ENCODE data around the gene MAZ. TPM values are rescaled to one million over a fixed set of nuclear protein-coding genes. Genes with fewer than 3 reads are reported as not detected.
A peak's percentile ranks its signal among the peaks of the same experiment; 100 is the strongest.

The MAZ gene
- total RNA-seq, 4 donors from 2014 or later: 68.7 to 145 (median 96.4) TPM

DNA sequence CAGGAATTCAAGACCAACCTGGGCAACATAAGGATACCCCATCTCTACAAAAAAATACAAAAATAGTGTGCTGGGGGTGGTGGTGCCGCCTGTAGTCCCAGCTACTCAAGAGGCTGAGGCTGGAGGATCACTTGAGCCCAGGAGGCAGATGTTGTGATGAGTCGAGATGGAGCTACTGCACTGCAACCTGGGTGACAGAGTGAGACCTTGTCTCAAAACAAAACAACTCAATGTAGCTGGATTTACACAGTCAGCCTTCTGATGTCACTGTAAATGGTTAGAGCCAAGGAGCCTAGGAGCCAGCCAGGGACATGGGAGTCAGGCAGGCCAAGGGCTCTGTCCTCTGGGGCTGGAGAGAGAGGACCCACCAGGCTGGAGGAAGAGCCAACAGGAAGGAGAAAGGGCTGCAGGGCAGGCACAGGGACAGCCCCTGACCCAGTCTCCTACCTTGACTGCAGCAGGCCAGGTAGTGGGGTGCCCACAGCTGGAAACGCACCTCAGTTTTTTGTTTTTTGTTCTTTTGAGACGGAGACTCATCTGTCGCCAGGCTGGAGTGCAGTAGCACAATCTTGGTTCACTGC is 48.3 kb downstream of the MAZ start:
- no peaks in the 10 kb centered on the region for H3K9me3 ChIP-seq
- DNase-seq: no peak
- H3K27ac ChIP-seq: no peak overlapping the region
- in situ Hi-C loops (cut with MboI; ENCODE audit: low sequenced_read_pairs in 4 of 4): no loop called here
- TF ChIP-seq POLR2A (IDR thresholded peaks at IDR 0.05): no peak
- TF ChIP-seq, protein P1, sequence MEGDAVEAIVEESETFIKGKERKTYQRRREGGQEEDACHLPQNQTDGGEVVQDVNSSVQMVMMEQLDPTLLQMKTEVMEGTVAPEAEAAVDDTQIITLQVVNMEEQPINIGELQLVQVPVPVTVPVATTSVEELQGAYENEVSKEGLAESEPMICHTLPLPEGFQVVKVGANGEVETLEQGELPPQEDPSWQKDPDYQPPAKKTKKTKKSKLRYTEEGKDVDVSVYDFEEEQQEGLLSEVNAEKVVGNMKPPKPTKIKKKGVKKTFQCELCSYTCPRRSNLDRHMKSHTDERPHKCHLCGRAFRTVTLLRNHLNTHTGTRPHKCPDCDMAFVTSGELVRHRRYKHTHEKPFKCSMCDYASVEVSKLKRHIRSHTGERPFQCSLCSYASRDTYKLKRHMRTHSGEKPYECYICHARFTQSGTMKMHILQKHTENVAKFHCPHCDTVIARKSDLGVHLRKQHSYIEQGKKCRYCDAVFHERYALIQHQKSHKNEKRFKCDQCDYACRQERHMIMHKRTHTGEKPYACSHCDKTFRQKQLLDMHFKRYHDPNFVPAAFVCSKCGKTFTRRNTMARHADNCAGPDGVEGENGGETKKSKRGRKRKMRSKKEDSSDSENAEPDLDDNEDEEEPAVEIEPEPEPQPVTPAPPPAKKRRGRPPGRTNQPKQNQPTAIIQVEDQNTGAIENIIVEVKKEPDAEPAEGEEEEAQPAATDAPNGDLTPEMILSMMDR (IDR thresholded peaks at IDR 0.05 in 4 of 5, conservative IDR thresholded peaks at IDR 0.05 in 1 of 5): no peak
- intact Hi-C loops (cut with DNase I; ENCODE audit: low total_unique reads): no loop called here
- no peak for ATAC-seq
- H3K4me1 ChIP-seq: no peaks in the 10 kb centered on the region
- H3K27me3 ChIP-seq: no peaks in the 10 kb centered on the region
- no peak overlapping the region for H3K4me3 ChIP-seq
- H3K36me3 ChIP-seq: peaks cover 0 to 15% of the 10 kb centered on the region in 2 donors

DNA sequence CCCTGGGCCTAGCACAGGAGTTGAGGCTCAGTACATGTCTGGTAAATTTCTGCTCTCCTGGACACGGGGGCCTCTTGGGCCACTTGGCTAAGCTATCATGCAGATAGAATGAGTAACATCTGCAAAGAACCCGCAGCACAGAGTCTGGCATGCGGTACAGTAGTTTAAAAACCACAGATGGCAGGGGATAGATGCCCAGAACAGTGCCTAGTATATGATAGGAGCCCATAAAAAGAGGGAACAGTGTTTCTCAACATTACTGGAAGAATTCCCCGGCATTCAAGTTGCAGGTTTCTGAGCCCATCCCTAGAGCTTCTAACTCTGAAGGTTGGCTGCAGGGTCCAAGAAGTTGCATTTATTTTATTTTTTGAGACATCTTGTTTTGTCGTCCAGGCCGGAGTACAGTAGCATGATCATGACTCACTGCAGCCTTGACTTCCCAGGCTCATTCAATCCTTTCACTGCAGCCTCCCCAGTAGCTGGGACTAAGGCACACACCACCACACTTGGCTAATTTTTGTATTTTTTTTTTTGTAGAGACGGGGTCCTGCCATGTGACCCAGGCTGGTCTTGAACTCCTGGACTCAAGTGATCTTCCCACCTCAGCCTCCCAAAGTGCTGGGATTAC is 50.9 kb downstream of the MAZ start:
- TF ChIP-seq, protein P1 (IDR thresholded peaks at IDR 0.05 in 4 of 5, conservative IDR thresholded peaks at IDR 0.05 in 1 of 5): no peak
- no peak for TF ChIP-seq POLR2A (IDR thresholded peaks at IDR 0.05)
- Histone ChIP-seq H3K27ac (no peak overlapping the region), H3K36me3 (peaks cover 0 to 33% of the 10 kb centered on the region in 2 donors), H3K4me3 (no peak overlapping the region), H3K27me3 (no peaks in the 10 kb centered on the region), H3K4me1 (peaks cover 11 to 14% of the 10 kb centered on the region in 2 donors), H3K9me3 (no peaks in the 10 kb centered on the region)
- DNase-seq (no peak), ATAC-seq (peak; percentile 22 to 38)
- intact Hi-C loops (cut with DNase I; ENCODE audit: low total_unique reads) (no loop called here), in situ Hi-C loops (cut with MboI; ENCODE audit: low sequenced_read_pairs in 4 of 4) (no loop called here)

GRCh38 chr16:29858149-29858849 is 52.0 kb downstream of the MAZ start:
- no peak for ATAC-seq
- peaks cover 0 to 33% of the 10 kb centered on the region in 2 donors for H3K36me3 ChIP-seq
- peaks cover 14 to 16% of the 10 kb centered on the region in 2 donors for H3K4me1 ChIP-seq
- no peak for TF ChIP-seq POLR2A (IDR thresholded peaks at IDR 0.05)
- TF ChIP-seq, protein P1 (IDR thresholded peaks at IDR 0.05 in 4 of 5, conservative IDR thresholded peaks at IDR 0.05 in 1 of 5): no peak
- no peak for DNase-seq
- no peaks in the 10 kb centered on the region for H3K27me3 ChIP-seq
- H3K27ac ChIP-seq: no peak overlapping the region
- intact Hi-C loops (cut with DNase I; ENCODE audit: low total_unique reads) (no loop called here), in situ Hi-C loops (cut with MboI; ENCODE audit: low sequenced_read_pairs in 4 of 4) (no loop called here)
- no peaks in the 10 kb centered on the region for H3K9me3 ChIP-seq
- H3K4me3 ChIP-seq: no peak overlapping the region

DNA sequence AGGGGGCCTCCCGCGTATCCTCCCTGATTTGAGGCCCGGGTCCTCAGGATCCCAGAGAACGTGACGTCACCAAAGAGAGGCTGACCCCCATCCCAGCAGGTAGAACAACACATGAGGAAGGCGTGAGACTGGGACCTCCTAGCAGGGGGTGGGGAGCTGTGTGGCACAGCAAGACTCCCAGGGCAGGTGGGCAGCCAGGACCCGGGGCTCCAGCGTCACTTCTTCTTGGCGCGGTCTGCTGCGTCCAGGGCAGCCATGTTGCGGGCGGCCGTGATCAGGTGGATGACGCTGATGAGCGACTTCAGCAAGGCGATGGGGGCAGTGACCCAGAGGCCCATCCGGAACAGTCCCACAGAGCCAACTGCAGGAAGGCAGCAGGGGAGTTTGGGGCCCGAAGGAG is 52.6 kb downstream of the MAZ start:
- no peak overlapping the region for H3K27ac ChIP-seq
- DNase-seq (no peak), ATAC-seq (no peak)
- H3K27me3 ChIP-seq: no peaks in the 10 kb centered on the region
- H3K9me3 ChIP-seq: no peaks in the 10 kb centered on the region
- TF ChIP-seq, protein P1 (IDR thresholded peaks at IDR 0.05 in 4 of 5, conservative IDR thresholded peaks at IDR 0.05 in 1 of 5): no peak
- TF ChIP-seq POLR2A (IDR thresholded peaks at IDR 0.05): no peak
- in situ Hi-C loops (cut with MboI; ENCODE audit: low sequenced_read_pairs in 4 of 4): no loop called here
- peaks cover 18 to 20% of the 10 kb centered on the region in 2 donors for H3K4me1 ChIP-seq
- no peak overlapping the region for H3K4me3 ChIP-seq
- intact Hi-C loops (cut with DNase I; ENCODE audit: low total_unique reads): no loop called here
- H3K36me3 ChIP-seq: peaks cover 0 to 33% of the 10 kb centered on the region in 2 donors

Data from gastrocnemius medialis (tissue), 4 donors.